Endothelial cell of umbilical vein (primary cell): ENCODE measurements around the gene CHST11.

Experiments used
- EZH2 ChIP-seq: IDR thresholded peaks from 2 replicates; pipeline ENCODE4 v1.6.1; 2012; ENCODE audit warnings: borderline replicate concordance, low read depth, mild to moderate bottlenecking, moderate library complexity, low read length, inconsistent platforms; ENCODE audit not compliant: severe bottlenecking
- FOS ChIP-seq: IDR thresholded peaks from 2 replicates; pipeline ENCODE4 v1.6.1; 2011; ENCODE audit warnings: mild to moderate bottlenecking, low read length, moderate library complexity, borderline replicate concordance; ENCODE audit not compliant: insufficient read depth
- GATA2 ChIP-seq: IDR thresholded peaks from 2 replicates; pipeline ENCODE4 v1.7.0; 2011; ENCODE audit warnings: low read depth, mild to moderate bottlenecking, moderate library complexity, mixed read lengths, low read length; ENCODE audit not compliant: insufficient read length, insufficient read depth
- JUN ChIP-seq: IDR thresholded peaks from 2 replicates; pipeline ENCODE4 v1.6.1; 2011; ENCODE audit warnings: borderline replicate concordance, low read depth; ENCODE audit not compliant: insufficient read length, insufficient read depth
- MYC ChIP-seq: IDR thresholded peaks from one replicate; pipeline ENCODE4 v1.6.1; 2011; ENCODE audit warnings: mild to moderate bottlenecking, low read depth, low read length
- POLR2A ChIP-seq: IDR thresholded peaks from 2 replicates; pipeline ENCODE4 v1.6.1; 2012; ENCODE audit warnings: low read depth, mild to moderate bottlenecking, control low read depth, low read length
- POLR2AphosphoS5 ChIP-seq: IDR thresholded peaks from 2 replicates; pipeline ENCODE4 v1.6.1; 2012; ENCODE audit warnings: low read depth, mild to moderate bottlenecking, control low read depth, low read length, moderate library complexity; ENCODE audit not compliant: insufficient read depth
- TF ChIP-seq, protein P1 (sequence below), 2 donors: IDR thresholded peaks; 1 replicate in 1 of 2; 2 replicates in 1 of 2; pipeline ENCODE4 v1.5.1; 2011; ENCODE audit warnings: low read length in 2 of 2, mild to moderate bottlenecking in 2 of 2, moderate library complexity in 2 of 2, control low read depth in 1 of 2, inconsistent platforms in 1 of 2, low read depth in 1 of 2; ENCODE audit not compliant: insufficient read depth in 1 of 2; ENCODE audit errors: extremely low read depth in 1 of 2
- TF ChIP-seq, protein P2 (sequence below): IDR thresholded peaks from 2 replicates; pipeline ENCODE4 v1.6.1; 2011; ENCODE audit not compliant: insufficient read depth, insufficient read length

DNA sequence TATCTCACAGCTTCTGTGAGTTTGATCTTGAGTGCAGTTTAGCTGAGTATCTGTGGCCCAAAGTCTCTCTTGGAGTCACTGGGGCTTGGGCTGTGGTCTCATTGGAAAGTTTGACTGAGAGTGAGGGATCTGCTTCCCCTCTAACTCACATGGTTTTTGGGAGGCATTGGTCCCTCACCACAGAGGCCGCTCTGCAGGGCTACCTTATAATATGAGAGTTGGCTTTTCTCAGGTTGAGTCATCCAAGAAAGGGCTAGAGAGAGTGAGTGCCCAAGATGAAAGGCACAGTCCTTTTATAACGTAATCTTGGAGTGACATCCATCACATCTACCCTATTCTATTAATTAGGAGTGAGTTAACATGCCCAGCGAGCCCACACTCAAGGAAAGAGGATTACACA is 325.5 kb downstream of the CHST11 start:
- TF ChIP-seq POLR2A (no peak), EZH2 (no peak), GATA2 (no peak), POLR2AphosphoS5 (no peak), FOS (no peak), MYC (no peak), JUN (no peak)
- TF ChIP-seq, protein P1, sequence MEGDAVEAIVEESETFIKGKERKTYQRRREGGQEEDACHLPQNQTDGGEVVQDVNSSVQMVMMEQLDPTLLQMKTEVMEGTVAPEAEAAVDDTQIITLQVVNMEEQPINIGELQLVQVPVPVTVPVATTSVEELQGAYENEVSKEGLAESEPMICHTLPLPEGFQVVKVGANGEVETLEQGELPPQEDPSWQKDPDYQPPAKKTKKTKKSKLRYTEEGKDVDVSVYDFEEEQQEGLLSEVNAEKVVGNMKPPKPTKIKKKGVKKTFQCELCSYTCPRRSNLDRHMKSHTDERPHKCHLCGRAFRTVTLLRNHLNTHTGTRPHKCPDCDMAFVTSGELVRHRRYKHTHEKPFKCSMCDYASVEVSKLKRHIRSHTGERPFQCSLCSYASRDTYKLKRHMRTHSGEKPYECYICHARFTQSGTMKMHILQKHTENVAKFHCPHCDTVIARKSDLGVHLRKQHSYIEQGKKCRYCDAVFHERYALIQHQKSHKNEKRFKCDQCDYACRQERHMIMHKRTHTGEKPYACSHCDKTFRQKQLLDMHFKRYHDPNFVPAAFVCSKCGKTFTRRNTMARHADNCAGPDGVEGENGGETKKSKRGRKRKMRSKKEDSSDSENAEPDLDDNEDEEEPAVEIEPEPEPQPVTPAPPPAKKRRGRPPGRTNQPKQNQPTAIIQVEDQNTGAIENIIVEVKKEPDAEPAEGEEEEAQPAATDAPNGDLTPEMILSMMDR (IDR thresholded peaks at IDR 0.05; ENCODE audit: extremely low read depth in 1 of 2, insufficient read depth in 1 of 2, low read depth in 1 of 2, low read length in 2 of 2): no peak
- TF ChIP-seq, protein P2, sequence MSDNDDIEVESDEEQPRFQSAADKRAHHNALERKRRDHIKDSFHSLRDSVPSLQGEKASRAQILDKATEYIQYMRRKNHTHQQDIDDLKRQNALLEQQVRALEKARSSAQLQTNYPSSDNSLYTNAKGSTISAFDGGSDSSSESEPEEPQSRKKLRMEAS: no peak
